Fibroblast of the aortic adventitia (primary cell): ENCODE measurements around the gene BCL6. TPM values are rescaled to one million over a fixed set of nuclear protein-coding genes. Genes with fewer than 3 reads are reported as not detected.
A peak's percentile ranks its signal among the peaks of the same experiment; 100 is the strongest.

Experiments used
- DNase-seq: peaks from one replicate; pipeline ENCODE4 v3.0.0-alpha.2; 2010; ENCODE audit warnings: low read depth
- H3K4me3 ChIP-seq: 2 replicates; pipeline ENCODE4 v1.5.1; 2011; ENCODE audit warnings: low read depth, mild to moderate bottlenecking, control low read depth, low read length, moderate library complexity
- CTCF ChIP-seq: IDR thresholded peaks from 2 replicates; pipeline ENCODE4 v1.5.1; 2011; ENCODE audit warnings: mild to moderate bottlenecking, low read length, control low read depth, inconsistent platforms; ENCODE audit not compliant: insufficient read depth
- total RNA-seq: library from RNA; depleted of rRNA; stranded (reverse); fragments of >200 nt; gene quantifications from 2 replicates; pipeline ENCODE4 v1.2.3, GENCODE V29; 2012; ENCODE audit warnings: low replicate concordance

Gene BCL6
- total RNA-seq, 1 donor: 24.8 TPM

DNA sequence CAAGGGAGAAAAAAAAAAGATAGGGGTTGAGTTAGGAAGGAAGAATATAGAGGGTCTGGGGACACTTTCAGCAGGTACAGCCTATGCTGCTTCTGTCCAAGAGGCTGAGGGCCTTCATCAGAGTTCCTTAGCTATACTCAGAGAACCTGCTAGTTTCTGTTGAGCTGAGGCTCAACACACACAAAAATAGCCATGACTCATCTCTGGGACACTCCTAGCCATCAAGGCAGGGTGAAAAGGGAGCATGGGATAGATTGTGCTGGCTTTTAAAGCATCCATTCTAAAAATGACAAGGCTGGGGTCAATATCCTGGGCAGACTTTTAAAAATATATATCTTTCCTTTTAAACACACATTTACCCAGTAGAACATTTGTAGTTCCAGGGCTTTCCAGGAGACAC lies 40.1 kb downstream of the BCL6 start:
- DNase-seq: peak; percentile 15
- no peak overlapping the region for H3K4me3 ChIP-seq
- TF ChIP-seq CTCF: no peak

GRCh38 chr3:187702507-187703033 lies 42.7 kb downstream of the BCL6 start, which contains the start of gene RTP2:
TSS of gene RTP2 (minus strand) at chr3:187702557. CDS start at chr3:187702128, 429 bp downstream.
- no peak for DNase-seq
- no peak within 1 kb of the TSS for H3K4me3 ChIP-seq
- no peak for TF ChIP-seq CTCF

DNA sequence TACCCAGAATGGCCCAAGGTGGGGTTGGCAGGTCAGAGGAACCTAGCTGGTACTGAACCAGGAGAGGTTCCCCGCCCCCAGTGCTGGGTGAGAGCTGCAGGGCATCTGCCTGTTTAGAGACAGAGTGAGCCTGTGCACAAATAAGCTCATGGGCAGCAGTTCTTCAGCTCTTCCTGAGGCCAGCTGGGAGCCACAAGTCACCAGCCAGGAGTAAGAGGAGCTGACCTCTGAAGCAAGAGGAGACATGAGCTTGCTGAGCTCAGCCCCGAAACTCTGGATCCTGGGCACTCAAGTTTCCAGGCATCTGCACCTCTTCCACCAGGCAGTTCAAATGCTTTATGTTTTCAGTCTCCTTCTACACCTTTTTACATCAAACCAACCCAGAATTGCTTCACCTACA lies 45.0 kb downstream of the BCL6 start:
- DNase-seq: no peak
- TF ChIP-seq CTCF: no peak
- H3K4me3 ChIP-seq: no peak overlapping the region

DNA sequence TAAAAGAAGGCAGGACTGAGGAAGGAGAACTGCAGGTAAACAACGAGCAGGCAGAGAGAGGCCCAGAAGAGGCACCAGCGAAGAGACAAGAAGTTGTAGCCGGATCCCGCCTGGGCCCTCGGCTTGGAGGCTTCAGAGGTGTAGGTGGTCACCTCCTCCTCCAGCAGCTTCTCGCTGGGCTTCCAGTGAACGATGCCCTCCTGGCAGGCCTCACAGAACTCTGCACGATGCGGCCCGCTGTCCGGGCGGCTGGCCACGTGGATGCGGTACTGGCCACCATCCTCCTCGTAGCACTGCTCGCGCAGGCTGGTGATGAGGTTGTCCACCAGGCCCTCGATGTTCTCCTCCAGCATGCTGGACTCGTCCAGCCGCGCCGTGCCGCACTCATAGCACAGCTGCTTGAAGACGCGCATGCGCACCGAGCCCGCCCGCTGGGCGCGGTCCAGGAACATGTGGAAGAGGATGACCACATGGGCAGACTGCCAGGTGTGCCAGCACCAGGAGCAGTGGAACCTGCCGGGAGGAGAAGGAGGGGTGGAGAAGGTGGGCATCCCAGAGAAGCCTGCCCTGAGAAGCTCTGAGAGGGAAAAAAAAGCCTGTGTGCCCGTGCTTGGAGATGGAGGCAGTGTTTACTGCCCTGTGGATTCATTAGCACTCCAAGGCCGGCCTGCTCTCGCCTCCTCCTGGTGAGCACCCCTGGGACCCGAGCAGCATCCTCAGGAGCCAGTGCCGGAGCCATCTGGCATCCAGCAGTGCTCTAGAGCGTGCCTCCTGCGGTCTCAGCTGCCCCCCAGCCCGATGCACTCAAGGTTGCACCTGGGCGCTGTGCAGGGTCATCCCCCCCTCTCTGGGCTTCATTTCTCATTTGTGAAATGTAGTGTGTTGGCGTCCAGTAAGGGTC lies 46.5 kb downstream of the BCL6 start:
- no peak for DNase-seq
- no peak overlapping the region for H3K4me3 ChIP-seq
- no peak for TF ChIP-seq CTCF

DNA sequence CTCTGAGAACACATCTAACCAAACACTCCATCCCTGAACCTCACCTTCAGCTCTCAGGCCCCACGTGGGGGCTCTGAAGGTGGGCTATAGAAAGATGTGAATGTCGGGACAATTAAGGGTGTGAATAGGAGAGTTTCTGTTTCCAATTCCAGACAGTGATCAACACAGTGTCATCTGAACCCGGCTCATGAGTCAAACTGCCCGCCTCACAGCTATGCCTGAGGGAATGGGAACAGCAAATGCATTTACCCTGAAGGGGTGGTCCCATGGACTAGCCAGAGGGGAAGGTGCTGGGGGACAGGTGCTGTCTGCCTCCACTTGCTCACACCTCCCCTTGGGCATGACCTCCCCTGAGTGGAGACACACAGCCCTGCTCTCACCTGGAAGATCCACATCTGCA lies 49.2 kb downstream of the BCL6 start:
- no peak for TF ChIP-seq CTCF
- H3K4me3 ChIP-seq: no peak overlapping the region
- no peak for DNase-seq

- peak; percentile 22 for DNase-seq
- TF ChIP-seq CTCF: no peak
Measured at GRCh38 chr3:187695449-187695848, 49.8 kb downstream of the BCL6 start.

More at GRCh38 chr3:187695449-187695848, 49.8 kb downstream of the BCL6 start:
- H3K4me3 ChIP-seq: no peak overlapping the region
